HCT116 (cell line): Measurements from ENCODE around the gene CDHR5.

Experiments used
- CTCF ChIP-seq, 3 experiments: fragments of 200-600 bp in 1 of 3; sonication (generic) in 1 of 3; IDR thresholded peaks in 2 of 3; conservative IDR thresholded peaks in 1 of 3; 2 replicates each; pipeline ENCODE4 v1.5.1; 2012 to 2017; ENCODE audit warnings: low read depth in 2 of 3, low read length in 2 of 3, antibody characterized with exemption in 1 of 3, borderline replicate concordance in 1 of 3, control low read depth in 1 of 3, mild to moderate bottlenecking in 1 of 3, mixed read lengths in 1 of 3, mixed run types in 1 of 3, moderate library complexity in 1 of 3; ENCODE audit not compliant: insufficient read depth in 1 of 3
- EZH2 ChIP-seq: fragments of 200-600 bp; sonication (generic); IDR thresholded peaks from 2 replicates; pipeline ENCODE4 v1.6.1; 2017; ENCODE audit warnings: antibody characterized with exemption, mixed run types
- EZH2phosphoT487 ChIP-seq: fragments of 200-600 bp; IDR thresholded peaks from 2 replicates; pipeline ENCODE4 v1.6.1; 2018; ENCODE audit warnings: antibody characterized with exemption, borderline replicate concordance
- POLR2A ChIP-seq: IDR thresholded peaks from 2 replicates; pipeline ENCODE4 v1.7.0; 2011; ENCODE audit warnings: borderline replicate concordance; ENCODE audit not compliant: insufficient read depth, insufficient read length; ENCODE audit errors: extremely low read depth
- POLR2AphosphoS5 ChIP-seq: IDR thresholded peaks from 2 replicates; pipeline ENCODE4 v1.6.1; 2011; ENCODE audit warnings: mild to moderate bottlenecking, low read depth, low read length, moderate library complexity
- RAD21 ChIP-seq: IDR thresholded peaks from 2 replicates; pipeline ENCODE4 v1.6.1; 2012; ENCODE audit warnings: low read depth, mild to moderate bottlenecking
- SP1 ChIP-seq: IDR thresholded peaks from 2 replicates; pipeline ENCODE4 v1.6.1; 2012; ENCODE audit warnings: low read depth
- TCF7L2 ChIP-seq: IDR thresholded peaks from 2 replicates; pipeline ENCODE4 v1.7.0; 2011; ENCODE audit warnings: borderline replicate concordance, inconsistent platforms; ENCODE audit not compliant: insufficient read depth, insufficient read length; ENCODE audit errors: extremely low read depth
- YY1 ChIP-seq: IDR thresholded peaks from 2 replicates; pipeline ENCODE4 v1.6.1; 2011; ENCODE audit warnings: low read length, low read depth, moderate library complexity, mild to moderate bottlenecking; ENCODE audit not compliant: insufficient replicate concordance; ENCODE audit errors: extremely low read depth
- TF ChIP-seq, protein P1 (sequence below): IDR thresholded peaks from 2 replicates; pipeline ENCODE4 v1.6.1; 2012; ENCODE audit warnings: low read depth

- TF ChIP-seq RAD21 (no peak), EZH2 (no peak), CTCF (IDR thresholded peaks at IDR 0.05 in 2 of 3, conservative IDR thresholded peaks at IDR 0.05 in 1 of 3; ENCODE audit: borderline replicate concordance in 1 of 3, insufficient read depth in 1 of 3, low read depth in 2 of 3, low read length in 2 of 3) (no peak), YY1 (no peak), SP1 (no peak), POLR2AphosphoS5 (no peak), EZH2phosphoT487 (no peak), TCF7L2 (no peak), POLR2A (no peak)
- TF ChIP-seq, protein P1, sequence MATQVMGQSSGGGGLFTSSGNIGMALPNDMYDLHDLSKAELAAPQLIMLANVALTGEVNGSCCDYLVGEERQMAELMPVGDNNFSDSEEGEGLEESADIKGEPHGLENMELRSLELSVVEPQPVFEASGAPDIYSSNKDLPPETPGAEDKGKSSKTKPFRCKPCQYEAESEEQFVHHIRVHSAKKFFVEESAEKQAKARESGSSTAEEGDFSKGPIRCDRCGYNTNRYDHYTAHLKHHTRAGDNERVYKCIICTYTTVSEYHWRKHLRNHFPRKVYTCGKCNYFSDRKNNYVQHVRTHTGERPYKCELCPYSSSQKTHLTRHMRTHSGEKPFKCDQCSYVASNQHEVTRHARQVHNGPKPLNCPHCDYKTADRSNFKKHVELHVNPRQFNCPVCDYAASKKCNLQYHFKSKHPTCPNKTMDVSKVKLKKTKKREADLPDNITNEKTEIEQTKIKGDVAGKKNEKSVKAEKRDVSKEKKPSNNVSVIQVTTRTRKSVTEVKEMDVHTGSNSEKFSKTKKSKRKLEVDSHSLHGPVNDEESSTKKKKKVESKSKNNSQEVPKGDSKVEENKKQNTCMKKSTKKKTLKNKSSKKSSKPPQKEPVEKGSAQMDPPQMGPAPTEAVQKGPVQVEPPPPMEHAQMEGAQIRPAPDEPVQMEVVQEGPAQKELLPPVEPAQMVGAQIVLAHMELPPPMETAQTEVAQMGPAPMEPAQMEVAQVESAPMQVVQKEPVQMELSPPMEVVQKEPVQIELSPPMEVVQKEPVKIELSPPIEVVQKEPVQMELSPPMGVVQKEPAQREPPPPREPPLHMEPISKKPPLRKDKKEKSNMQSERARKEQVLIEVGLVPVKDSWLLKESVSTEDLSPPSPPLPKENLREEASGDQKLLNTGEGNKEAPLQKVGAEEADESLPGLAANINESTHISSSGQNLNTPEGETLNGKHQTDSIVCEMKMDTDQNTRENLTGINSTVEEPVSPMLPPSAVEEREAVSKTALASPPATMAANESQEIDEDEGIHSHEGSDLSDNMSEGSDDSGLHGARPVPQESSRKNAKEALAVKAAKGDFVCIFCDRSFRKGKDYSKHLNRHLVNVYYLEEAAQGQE: no peak
Observed at GRCh38 chr11:601573-602245, 23.0 kb downstream of the CDHR5 start.
